RPMI7951 (cell line): ENCODE results near the gene PRSS21. TPM values are rescaled to one million over a fixed set of nuclear protein-coding genes. Genes with fewer than 3 reads are reported as not detected.

Source experiments
- DNase-seq: peaks from one replicate; pipeline ENCODE4 v3.0.0-alpha.2; 2012; ENCODE audit warnings: low read depth
- total RNA-seq: library from RNA; depleted of rRNA; stranded (reverse); fragments of >200 nt; shearing (Covaris generic); gene quantifications from 2 replicates; pipeline ENCODE4 v1.2.3, GENCODE V29; 2014

The PRSS21 gene
- total RNA-seq, 1 experiment from 2014 or later: not detected

DNA sequence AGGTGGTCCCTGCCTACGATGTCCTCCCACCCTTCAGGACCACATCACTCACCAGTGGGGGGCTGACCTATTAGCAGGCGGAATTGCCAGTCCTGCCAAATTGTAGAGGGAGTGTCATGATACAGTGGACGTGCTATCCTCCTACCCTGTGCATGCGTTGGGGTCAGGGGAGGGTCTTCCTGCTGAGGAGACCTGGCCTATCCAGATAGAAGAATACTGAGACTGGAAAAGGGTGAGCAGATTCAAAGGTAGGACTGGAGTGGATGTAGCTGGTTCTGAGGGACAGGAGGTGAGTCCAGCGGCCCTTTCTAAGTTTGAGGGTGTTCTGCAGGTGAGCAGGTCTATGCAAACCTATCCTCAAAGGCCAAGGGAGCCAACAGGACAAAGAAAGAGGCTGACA is 10.8 kb upstream of the PRSS21 start:
- DNase-seq: no peak

DNA sequence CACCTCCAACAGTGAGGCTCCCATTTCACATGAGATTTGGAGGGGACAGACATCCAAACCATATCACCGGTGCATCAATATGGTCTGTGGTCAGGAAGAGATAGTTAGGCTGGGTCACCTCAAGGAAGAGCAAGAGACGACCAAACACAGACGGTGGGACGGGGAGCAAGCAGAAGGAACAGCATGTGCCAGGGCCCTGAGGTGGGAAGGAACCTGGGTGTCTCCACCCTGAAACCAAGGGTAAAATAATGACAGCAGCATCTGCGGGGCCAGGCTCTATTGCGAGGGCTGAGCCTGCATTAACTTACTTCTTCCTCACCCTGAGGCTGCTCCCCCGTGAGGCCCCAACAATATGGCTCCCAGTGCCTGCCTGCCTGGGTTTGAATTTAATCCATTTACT is 8.9 kb upstream of the PRSS21 start:
- no peak for DNase-seq

GRCh38 chr16:2809149-2809760 is 7.8 kb upstream of the PRSS21 start:
- no peak for DNase-seq

DNA sequence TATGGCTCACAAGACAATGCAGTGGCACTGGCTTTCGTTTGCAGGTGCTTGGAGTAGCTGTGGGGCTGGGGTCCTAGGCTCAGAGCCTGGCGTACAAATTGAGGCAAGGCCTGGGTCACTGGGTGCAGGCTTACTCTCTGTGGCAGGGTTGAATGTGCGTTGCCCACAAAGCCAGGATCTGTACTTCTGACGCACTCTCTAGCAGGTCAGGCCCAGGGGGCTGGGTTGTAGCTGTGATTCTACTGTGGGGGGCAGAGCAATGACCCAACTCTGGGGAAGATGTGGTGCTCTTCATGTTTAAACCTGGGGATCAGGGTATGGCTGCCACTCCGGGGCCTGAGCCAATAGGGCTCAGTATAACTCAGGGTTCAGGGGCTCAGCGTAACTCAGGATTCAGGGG is 6.4 kb upstream of the PRSS21 start:
- DNase-seq: no peak

- no peak for DNase-seq
These were observed 5.2 kb upstream of the PRSS21 start for GRCh38 chr16:2811703-2812471.

DNA sequence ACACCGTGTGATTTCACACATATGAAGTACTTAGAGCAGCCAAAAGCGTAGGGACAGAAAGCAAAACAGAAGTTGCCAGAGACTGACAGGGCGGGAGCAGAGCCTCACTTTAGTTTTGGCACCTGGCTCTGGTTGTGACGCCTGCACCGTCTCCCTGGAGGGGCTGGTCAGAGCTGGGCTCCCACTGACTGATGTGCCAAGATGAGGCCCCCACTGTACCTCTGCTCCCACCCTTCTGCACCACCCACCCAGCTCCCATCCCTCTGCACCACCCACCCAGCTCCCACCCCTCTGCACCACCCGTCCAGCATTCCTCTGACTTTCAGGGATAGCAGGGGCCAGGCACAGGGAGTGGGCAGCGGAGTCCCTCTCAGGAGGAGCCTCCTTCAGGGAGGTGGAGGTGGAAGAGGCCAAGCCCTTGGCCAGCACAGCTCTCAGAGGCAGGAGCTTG is 3.2 kb upstream of the PRSS21 start:
- no peak for DNase-seq

DNA sequence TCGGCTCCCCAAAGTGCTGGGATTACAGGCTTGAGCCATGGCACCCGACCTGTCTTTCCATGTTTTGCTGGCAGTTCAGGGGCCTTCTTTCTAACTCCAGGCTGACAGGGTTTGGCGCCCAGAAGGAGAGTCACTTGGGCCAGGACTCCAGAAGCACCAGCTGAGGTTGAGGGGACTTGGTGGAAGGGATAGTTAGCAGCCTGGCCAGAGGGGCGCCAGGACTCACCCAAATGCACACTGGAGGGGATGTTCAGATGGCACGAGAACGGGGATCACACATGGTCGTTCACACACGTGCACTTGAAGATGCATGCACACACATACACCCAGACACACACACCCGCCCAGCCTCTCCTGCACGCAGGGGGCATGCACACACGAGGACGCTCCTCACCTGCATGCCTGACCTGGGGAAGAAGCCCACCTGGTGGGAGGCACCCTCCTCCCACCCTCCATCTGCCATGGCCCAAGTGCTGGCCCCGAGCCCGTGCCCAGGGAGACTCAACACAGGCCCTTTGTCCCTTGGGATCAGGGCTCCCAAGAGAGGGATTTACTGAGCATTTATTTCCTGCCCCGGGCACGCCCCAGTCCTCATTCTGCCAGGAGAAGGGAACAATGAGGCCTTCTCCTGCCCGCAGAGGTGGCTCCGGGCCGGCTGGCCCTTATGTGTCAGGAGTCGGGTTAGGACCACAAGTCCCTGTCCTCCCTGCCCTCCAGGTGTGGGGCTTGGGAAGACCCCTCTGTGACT is 2.3 kb upstream of the PRSS21 start:
- DNase-seq: no peak

- DNase-seq: no peak
These were observed 1.7 kb upstream of the PRSS21 start for GRCh38 chr16:2815299-2815771.

GRCh38 chr16:2817340-2818271 is 569 bp downstream of the PRSS21 start:
- DNase-seq: no peak

GRCh38 chr16:2818272-2818876 is 1.3 kb downstream of the PRSS21 start:
- no peak for DNase-seq

- no peak for DNase-seq
These were observed 2.3 kb downstream of the PRSS21 start for GRCh38 chr16:2819179-2819938.

GRCh38 chr16:2819939-2820835 is 3.1 kb downstream of the PRSS21 start:
- DNase-seq: no peak

GRCh38 chr16:2820836-2821486 is 3.9 kb downstream of the PRSS21 start:
- DNase-seq: no peak

DNA sequence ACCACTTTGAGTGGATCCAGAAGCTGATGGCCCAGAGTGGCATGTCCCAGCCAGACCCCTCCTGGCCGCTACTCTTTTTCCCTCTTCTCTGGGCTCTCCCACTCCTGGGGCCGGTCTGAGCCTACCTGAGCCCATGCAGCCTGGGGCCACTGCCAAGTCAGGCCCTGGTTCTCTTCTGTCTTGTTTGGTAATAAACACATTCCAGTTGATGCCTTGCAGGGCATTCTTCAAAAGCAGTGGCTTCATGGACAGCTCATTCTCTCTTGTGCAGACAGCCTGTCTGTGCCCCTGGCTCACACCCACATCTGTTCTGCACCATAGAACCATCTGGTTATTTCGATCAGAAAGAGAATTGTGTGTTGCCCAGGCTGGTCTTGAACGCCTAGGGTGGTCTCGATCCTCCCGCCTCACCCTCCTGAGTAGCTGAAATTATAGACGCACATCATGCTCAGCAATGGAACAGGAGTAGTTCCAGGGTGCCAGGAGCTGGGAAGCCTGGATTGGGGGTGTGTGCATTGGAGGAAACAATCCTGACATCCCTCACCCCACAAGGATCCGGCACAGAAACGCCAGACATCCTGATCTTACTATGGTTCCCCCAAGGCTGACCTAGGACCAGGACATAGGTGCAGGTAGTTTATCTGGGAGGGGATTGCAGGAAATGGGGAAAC is 4.6 kb downstream of the PRSS21 start:
- DNase-seq: no peak

- no peak for DNase-seq
These were observed 5.1 kb downstream of the PRSS21 start for GRCh38 chr16:2822158-2822495.

GRCh38 chr16:2822496-2822895 is 5.5 kb downstream of the PRSS21 start:
- DNase-seq: no peak

GRCh38 chr16:2824626-2825025 is 7.6 kb downstream of the PRSS21 start:
- DNase-seq: no peak

DNA sequence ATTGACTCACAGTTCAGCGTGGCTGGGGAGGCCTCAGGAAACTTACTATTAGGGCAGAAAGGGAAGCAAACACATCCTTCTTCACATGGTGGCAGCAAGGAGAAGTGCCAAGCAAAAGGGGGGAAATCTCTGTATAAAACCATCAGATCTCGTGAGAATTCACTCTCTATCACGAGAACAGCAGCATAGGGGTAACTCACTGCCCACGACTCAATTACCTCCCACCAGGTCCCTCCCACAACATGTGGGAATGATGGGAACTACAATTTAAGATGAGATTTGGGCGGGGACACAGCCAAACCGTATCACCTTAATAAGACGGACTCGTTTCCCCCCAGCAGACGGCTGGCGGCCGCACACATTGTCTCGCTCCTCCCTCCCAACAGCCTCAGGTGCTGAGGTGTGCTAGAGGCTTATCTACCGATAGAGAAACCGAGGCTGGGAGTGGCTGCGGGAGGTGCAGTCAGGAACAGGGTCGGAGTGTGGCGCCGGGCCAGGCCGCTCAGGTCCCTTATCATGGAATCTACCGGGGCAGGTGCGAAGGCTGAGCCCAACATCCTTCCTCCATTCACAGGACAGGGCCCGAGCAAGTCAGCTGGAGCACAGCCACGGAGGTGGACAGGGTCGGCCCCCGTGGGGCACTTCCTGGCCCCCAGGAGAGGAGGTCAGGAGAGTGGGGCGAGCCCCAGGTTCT is 8.2 kb downstream of the PRSS21 start:
- DNase-seq: no peak
